IMR-90 (cell line): ENCODE results near the gene HELZ. TPM values are rescaled to one million over a fixed set of nuclear protein-coding genes. Genes with fewer than 3 reads are reported as not detected.

ENCODE experiments used
- ATAC-seq: fragments of 200-7000 bp; cut with Tn5 transposase; 2 replicates; pipeline ENCODE4 v1.9.1; 2020; ENCODE audit warnings: low read depth, mild to moderate bottlenecking, moderate library complexity
- BruUV-seq: library from RNA; stranded (reverse); fragments of 400-500 nt; replicated peaks from 2 replicates; lab custom pipeline; 2021; lab: Mats Ljungman, UMichigan
- CTCF ChIA-PET: fragments of 300-600 bp; formaldehyde crosslinking; extraction: SDS; loops from one replicate; lab custom pipeline; 2021; ENCODE audit warnings: antibody characterized with exemption; lab: Yijun Ruan, JAX
- POLR2A ChIA-PET: fragments of 300-600 bp; sonication (Branson Sonifier 250); formaldehyde crosslinking; loops from one replicate; lab custom pipeline; 2022; ENCODE audit warnings: antibody characterized with exemption; ENCODE audit not compliant: unreplicated experiment; lab: Charles Lee
- DNase-seq: peaks from one replicate; pipeline ENCODE4 v3.0.0; 2013
- H2AFZ ChIP-seq: replicated peaks from 2 replicates; pipeline ENCODE3; 2013; ENCODE audit warnings: low read length, mild to moderate bottlenecking; ENCODE audit not compliant: poor library complexity
- H2AK5ac ChIP-seq: 2 replicates; pipeline ENCODE4 v1.6.1; 2013; ENCODE audit warnings: low read depth, low read length, inconsistent platforms
- H2AK9ac ChIP-seq: replicated peaks from 2 replicates; pipeline ENCODE3; 2013; ENCODE audit warnings: mild to moderate bottlenecking, low read depth, low read length, moderate library complexity; ENCODE audit not compliant: poor library complexity
- H2BK120ac ChIP-seq: 2 replicates; pipeline ENCODE4 v1.6.1; 2013; ENCODE audit warnings: low read depth, low read length, inconsistent platforms
- H2BK15ac ChIP-seq: 3 replicates; pipeline ENCODE4 v1.6.1; 2013; ENCODE audit warnings: low read depth, low read length, inconsistent platforms
- H2BK20ac ChIP-seq: 2 replicates; pipeline ENCODE4 v1.6.1; 2013; ENCODE audit warnings: low read depth, mild to moderate bottlenecking, inconsistent platforms, low read length, moderate library complexity
- H2BK5ac ChIP-seq: 2 replicates; pipeline ENCODE4 v1.6.1; 2013; ENCODE audit warnings: mild to moderate bottlenecking, low read depth, low read length, inconsistent platforms; ENCODE audit not compliant: poor library complexity, severe bottlenecking
- H3K14ac ChIP-seq: replicated peaks from 2 replicates; pipeline ENCODE4 v1.6.1; 2013; ENCODE audit warnings: low read depth, low read length, inconsistent platforms
- H3K18ac ChIP-seq: 2 replicates; pipeline ENCODE4 v1.6.1; 2013; ENCODE audit warnings: low read depth, low read length, control low read depth
- H3K23ac ChIP-seq: 2 replicates; pipeline ENCODE4 v1.6.1; 2013; ENCODE audit warnings: low read depth, low read length, inconsistent platforms
- H3K27ac ChIP-seq: 2 replicates; pipeline ENCODE4 v1.5.1; 2013; ENCODE audit warnings: mild to moderate bottlenecking, control low read depth, low read length; ENCODE audit not compliant: insufficient read depth
- H3K27me3 ChIP-seq: 2 replicates; pipeline ENCODE4 v1.6.1; 2013; ENCODE audit warnings: low read length; ENCODE audit not compliant: control insufficient read depth, insufficient read depth
- H3K36me3 ChIP-seq: 2 replicates; pipeline ENCODE4 v1.6.1; 2013; ENCODE audit warnings: low read length, mixed read lengths; ENCODE audit not compliant: control insufficient read depth, insufficient read depth
- H3K4ac ChIP-seq: 2 replicates; pipeline ENCODE4 v1.6.1; 2013; ENCODE audit warnings: low read depth, low read length, inconsistent platforms
- H3K4me1 ChIP-seq: 2 replicates; pipeline ENCODE4 v1.6.1; 2013; ENCODE audit warnings: low read length, mixed read lengths; ENCODE audit not compliant: control insufficient read depth, insufficient read depth
- H3K4me2 ChIP-seq: 2 replicates; pipeline ENCODE4 v1.6.1; 2013; ENCODE audit warnings: low read depth, mild to moderate bottlenecking, control low read depth, low read length, moderate library complexity
- H3K4me3 ChIP-seq: 2 replicates; pipeline ENCODE4 v1.5.1; 2013; ENCODE audit warnings: low read depth, mild to moderate bottlenecking, control low read depth, low read length, moderate library complexity; ENCODE audit not compliant: insufficient read depth
- H3K56ac ChIP-seq: 2 replicates; pipeline ENCODE4 v1.6.1; 2013; ENCODE audit warnings: low read length, inconsistent platforms; ENCODE audit not compliant: insufficient read depth; ENCODE audit errors: extremely low read depth
- H3K79me1 ChIP-seq, 2 experiments: 2 replicates each; pipeline ENCODE4 v1.6.1; 2013; ENCODE audit warnings: low read length in 2 of 2, inconsistent platforms in 1 of 2, low read depth in 1 of 2
- H3K9ac ChIP-seq: 2 replicates; pipeline ENCODE4 v1.6.1; 2013; ENCODE audit warnings: low read depth, low read length, control low read depth
- H3K9me1 ChIP-seq: 2 replicates; pipeline ENCODE4 v1.6.1; 2013; ENCODE audit warnings: low read length, inconsistent platforms; ENCODE audit not compliant: insufficient read depth
- H3K9me3 ChIP-seq: 2 replicates; pipeline ENCODE4 v1.6.1; 2013; ENCODE audit warnings: low read length; ENCODE audit not compliant: control insufficient read depth, insufficient read depth
- H4K20me1 ChIP-seq: 2 replicates; pipeline ENCODE4 v1.6.1; 2013; ENCODE audit warnings: low read length, inconsistent platforms; ENCODE audit not compliant: insufficient read depth
- H4K5ac ChIP-seq: 2 replicates; pipeline ENCODE4 v1.6.1; 2013; ENCODE audit warnings: mild to moderate bottlenecking, low read depth, low read length, control low read depth
- H4K8ac ChIP-seq, 2 experiments: 2 replicates each; pipeline ENCODE4 v1.6.1; 2013; ENCODE audit warnings: low read depth in 2 of 2, low read length in 2 of 2, control low read depth in 1 of 2, inconsistent platforms in 1 of 2
- H4K91ac ChIP-seq: 2 replicates; pipeline ENCODE4 v1.6.1; 2013; ENCODE audit warnings: low read depth, low read length, inconsistent platforms; ENCODE audit not compliant: insufficient read depth
- CEBPB ChIP-seq: IDR thresholded peaks from 2 replicates; pipeline ENCODE4 v1.6.1; 2012; ENCODE audit warnings: low read depth, low read length, improper control_type of control experiment
- CHD1 ChIP-seq: IDR thresholded peaks from 2 replicates; pipeline ENCODE4 v1.6.1; 2012; ENCODE audit warnings: low read depth, low read length, improper control_type of control experiment
- MAFK ChIP-seq: IDR thresholded peaks from 2 replicates; pipeline ENCODE4 v1.6.1; 2012; ENCODE audit warnings: low read depth, low read length, improper control_type of control experiment
- MAZ ChIP-seq: IDR thresholded peaks from 2 replicates; pipeline ENCODE4 v1.6.1; 2012; ENCODE audit warnings: low read depth, mild to moderate bottlenecking, low read length, improper control_type of control experiment, moderate library complexity, borderline replicate concordance
- NFE2L2 ChIP-seq: fragments of 150-350 bp; IDR thresholded peaks from 2 replicates; pipeline ENCODE4 v1.6.1; 2016; ENCODE audit warnings: low read depth, mild to moderate bottlenecking, low read length
- POLR2A ChIP-seq: IDR thresholded peaks from 2 replicates; pipeline ENCODE4 v1.6.1; 2012; ENCODE audit warnings: mild to moderate bottlenecking, low read depth, low read length
- RCOR1 ChIP-seq: IDR thresholded peaks from 2 replicates; pipeline ENCODE4 v1.6.1; 2012; ENCODE audit warnings: mild to moderate bottlenecking, low read length, improper control_type of control experiment; ENCODE audit not compliant: insufficient replicate concordance
- RFX5 ChIP-seq: IDR thresholded peaks from 2 replicates; pipeline ENCODE4 v1.8.0; 2012; ENCODE audit warnings: low read depth, mild to moderate bottlenecking, low read length, moderate library complexity
- WGBS, 2 experiments: methylation state at CpG; one replicate each; pipeline versions ENCODE4 v1.1.5 to v1.1.7; 2013; ENCODE audit warnings: missing lambda C conversion rate in 2 of 2; ENCODE audit not compliant: insufficient read length in 1 of 2; ENCODE audit errors: extremely low coverage in 2 of 2; 5-methylcytosine and 5-hydroxymethylcytosine counted together
- dilution Hi-C: fragments of 300-500 bp; cut with HindIII; formaldehyde crosslinking; loops from one replicate; pipeline ENCODE4 v1.14.3; 2018; ENCODE audit warnings: low sequenced_read_pairs; ENCODE audit not compliant: unreplicated experiment
- in situ Hi-C: fragments of 300-500 bp; cut with MboI; formaldehyde crosslinking; loops from 3 replicates; pipeline ENCODE4 v1.14.3; 2019; ENCODE audit warnings: low sequenced_read_pairs, inconsistent platforms, mixed read lengths
- intact Hi-C: fragments of 100-400 bp; cut with micrococcal nuclease; formaldehyde crosslinking; loops from 2 replicates; pipeline ENCODE4 v1.10.0; 2022
- polyA plus RNA-seq, 3 experiments: library from polyadenylated mRNA; depleted of rRNA; stranded (reverse); fragments of >200 nt; gene quantifications; 2 replicates each; pipeline ENCODE4 v1.2.3, GENCODE V29; 2012; ENCODE audit warnings: low replicate concordance in 1 of 3
- total RNA-seq: library from RNA; depleted of rRNA; stranded (reverse); fragments of >200 nt; gene quantifications from 2 replicates; pipeline ENCODE4 v1.2.3, GENCODE V29; 2012
- TF ChIP-seq, protein P1 (sequence below): fragments of 150-350 bp; IDR thresholded peaks from 2 replicates; pipeline ENCODE4 v1.6.1; 2017; ENCODE audit warnings: mild to moderate bottlenecking, antibody characterized with exemption, low read length, low read depth

The HELZ gene
- total and polyA plus RNA-seq, 2 of the 4 experiments (the other 2 are of a cell fraction): 8.0 to 60.6 TPM

GRCh38 chr17:67139784-67140665 is 105.0 kb downstream of the HELZ start (continued):
- TF ChIP-seq RFX5: no peak
- TF ChIP-seq NFE2L2: peak; percentile 33; the same call in 1 of the 2 replicates

GRCh38 chr17:67139289-67139688 is 105.7 kb downstream of the HELZ start:
- CTCF ChIA-PET: no interaction called here
- POLR2A ChIA-PET: no interaction called here

More at GRCh38 chr17:67139289-67139688, 105.7 kb downstream of the HELZ start:
- H2BK15ac ChIP-seq: no peak overlapping the region
- H3K4me3 ChIP-seq: no peak overlapping the region
- no peak overlapping the region for H3K56ac ChIP-seq
- H2AK5ac ChIP-seq: no peak overlapping the region
- DNase-seq (no peak), ATAC-seq (no peak)
- WGBS, 2 experiments: no CpG with 5 or more reads among the region's 1 CpG
- no peaks in the 10 kb centered on the region for H4K20me1 ChIP-seq
- no peak overlapping the region for H2BK120ac ChIP-seq
- no peak overlapping the region for H4K5ac ChIP-seq
- intact Hi-C loops: no loop called here
- H3K9ac ChIP-seq: no peak overlapping the region
- dilution Hi-C loops: no loop called here
- BruUV-seq: no TSS peak
- H2AFZ ChIP-seq: no peak overlapping the region
- no peak for TF ChIP-seq POLR2A
- no peak for TF ChIP-seq RFX5
- TF ChIP-seq CEBPB: no peak
- no peak for TF ChIP-seq RCOR1
- no peak for TF ChIP-seq CHD1
- TF ChIP-seq MAZ: no peak
- TF ChIP-seq, protein P1, sequence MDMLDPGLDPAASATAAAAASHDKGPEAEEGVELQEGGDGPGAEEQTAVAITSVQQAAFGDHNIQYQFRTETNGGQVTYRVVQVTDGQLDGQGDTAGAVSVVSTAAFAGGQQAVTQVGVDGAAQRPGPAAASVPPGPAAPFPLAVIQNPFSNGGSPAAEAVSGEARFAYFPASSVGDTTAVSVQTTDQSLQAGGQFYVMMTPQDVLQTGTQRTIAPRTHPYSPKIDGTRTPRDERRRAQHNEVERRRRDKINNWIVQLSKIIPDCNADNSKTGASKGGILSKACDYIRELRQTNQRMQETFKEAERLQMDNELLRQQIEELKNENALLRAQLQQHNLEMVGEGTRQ: no peak
- no peak for TF ChIP-seq MAFK
- H3K23ac ChIP-seq: no peak overlapping the region
- H3K4me1 ChIP-seq: peaks cover 9% of the 10 kb centered on the region
- in situ Hi-C loops: no loop called here
- H2AK9ac ChIP-seq: no peak overlapping the region
- H3K4ac ChIP-seq: no peak overlapping the region
- no peak overlapping the region for H3K4me2 ChIP-seq
- H3K9me3 ChIP-seq: no peaks in the 10 kb centered on the region
- H3K14ac ChIP-seq: no peak overlapping the region
- H2BK20ac ChIP-seq: no peak overlapping the region
- no peaks in the 10 kb centered on the region for H3K27me3 ChIP-seq
- H4K8ac ChIP-seq: 0 out of 4 replicates have a peak overlapping the region, but pooled peaks of 1 of the 2 experiments have one; percentile 34
- no peak overlapping the region for H4K91ac ChIP-seq
- H2BK5ac ChIP-seq: no peak overlapping the region
- no peak overlapping the region for H3K27ac ChIP-seq
- peaks cover 10% of the 10 kb centered on the region for H3K9me1 ChIP-seq
- H3K36me3 ChIP-seq: peaks cover 6% of the 10 kb centered on the region
- no peak overlapping the region for H3K18ac ChIP-seq
- peaks cover 12 to 30% of the 10 kb centered on the region in 2 experiments; a peak in 3 of 4 replicates for H3K79me1 ChIP-seq
